ENCODE data around the gene RAB36. TPM values are rescaled to one million over a fixed set of nuclear protein-coding genes. Genes with fewer than 3 reads are reported as not detected.

The RAB36 gene
- total and polyA plus RNA-seq, 9 of the 15 experiments (the other 6 are each of a cell fraction or from before 2014, with no cell fraction given) = 0.04 to 0.50 (median 0.08) TPM; not detected in 3

DNA sequence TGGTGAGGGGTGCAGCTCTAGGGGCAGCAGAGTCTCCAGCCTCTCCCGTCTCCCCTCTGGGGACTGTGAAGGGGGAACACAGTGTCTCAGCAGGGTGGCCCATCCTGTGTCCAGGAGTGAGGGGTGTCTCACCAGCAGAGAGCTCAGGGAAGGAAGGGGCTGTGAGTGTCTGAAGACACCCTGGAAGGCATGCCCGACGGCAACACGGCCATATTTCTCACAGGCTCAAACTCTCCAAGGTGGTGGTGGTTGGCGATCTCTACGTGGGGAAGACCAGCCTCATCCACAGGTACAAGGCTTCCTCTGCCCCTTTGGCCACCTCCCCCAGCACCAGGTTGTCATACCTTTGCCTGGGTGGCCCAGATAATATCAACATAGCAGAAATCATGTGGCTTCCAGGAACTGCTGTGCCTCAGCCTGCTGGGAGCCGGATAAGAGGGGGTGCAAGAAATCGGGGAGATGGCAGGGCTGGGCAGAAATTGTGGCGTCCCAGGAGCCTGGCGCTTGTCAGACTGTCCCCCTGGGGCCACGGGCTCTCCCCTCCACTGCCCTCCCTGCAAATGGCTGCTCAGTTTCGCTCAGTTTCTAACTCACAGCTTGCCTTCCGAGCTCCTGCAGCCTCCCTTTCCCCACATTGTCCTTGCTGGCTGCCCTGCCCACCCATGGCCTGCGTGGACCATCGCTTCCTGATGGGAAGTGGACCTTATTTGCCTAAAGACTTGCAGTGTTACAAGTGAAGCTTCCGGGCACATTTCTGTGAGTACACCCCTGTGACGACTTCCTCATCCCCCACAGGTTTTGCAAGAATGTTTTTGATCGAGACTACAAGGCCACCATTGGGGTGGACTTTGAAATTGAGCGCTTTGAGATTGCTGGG is 7.2 kb downstream of the RAB36 start:
- ChIA-PET POLR2A (interaction anchor here (0.8 to 86.5 kb wide), 7 partner anchors 8 to 129 kb away, joined by 3 to 3476 read pairs (median 15); partner anchors contain the start of genes BCR, RAB36 and RSPH14), CTCF (ENCODE audit: low intra/inter-chr PET ratio) (interaction anchor here (1.1 kb wide), 1 partner anchor 193 kb away, joined by 3 read pairs; no protein-coding TSS in a partner anchor)
- Histone ChIP-seq H3K36me3 (ENCODE audit: control insufficient read depth, insufficient read depth, low read length) (no peaks in the 10 kb centered on the region), H2AFZ (ENCODE audit: low read depth, low read length) (peak overlapping the region; percentile 0; the same call in 1 of the 2 replicates), H3K4me1 (replicated peaks in 1 of 2; ENCODE audit: control insufficient read depth in 2 of 2, insufficient read depth in 2 of 2, low read length in 2 of 2) (peaks cover 4 to 33% of the 10 kb centered on the region in 2 experiments; a peak in 4 of 5 replicates), H3K9me3 (replicated peaks; ENCODE audit: control insufficient read depth, insufficient read depth, low read depth, low read length) (no peaks in the 10 kb centered on the region), H3K9me1 (ENCODE audit: control insufficient read depth, insufficient read depth, low read length) (peaks cover 4% of the 10 kb centered on the region), H3K9ac (ENCODE audit: insufficient read depth in 1 of 2, low read depth in 2 of 2, low read length in 2 of 2) (peak overlapping the region in 1 of 2 experiments; percentile 39; a peak in 2 of 4 replicates), H3K27ac (ENCODE audit: extremely low read depth, low read depth, low read length) (no peak overlapping the region), H3K4me3 (no peak overlapping the region), H3K4me2 (ENCODE audit: insufficient read depth, low read length) (no peak overlapping the region), H4K20me1 (replicated peaks; ENCODE audit: control insufficient read depth, insufficient read depth, low read length) (peaks cover 82% of the 10 kb centered on the region), H3K27me3 (ENCODE audit: control insufficient read depth in 2 of 2, insufficient read depth in 2 of 2, low read length in 2 of 2) (peaks cover 79 to 93% of the 10 kb centered on the region in 2 experiments), H3K79me2 (ENCODE audit: control insufficient read depth, insufficient read depth, low read length) (no peaks in the 10 kb centered on the region)
- BruUV-seq (replicated peaks) = no TSS peak
- 3% methylated on average over 19 of the region's 19 CpGs for WGBS (ENCODE audit: insufficient coverage, low coverage, missing lambda C conversion rate)
- in situ Hi-C loops (cut with MboI) = loop anchor here (25.0 kb wide), 1 partner anchor 435 kb away; the partner anchor contains the start of gene IGLL1
- peak; percentile 2 for ATAC-seq
- TF ChIP-seq HINFP (tag; conservative IDR thresholded peaks at IDR 0.05; ENCODE audit: low read depth) = no peak
- TF ChIP-seq NONO (IDR thresholded peaks at IDR 0.05; ENCODE audit: low read depth in 2 of 2, low read length in 1 of 2) = no peak
- TF ChIP-seq, protein P1, sequence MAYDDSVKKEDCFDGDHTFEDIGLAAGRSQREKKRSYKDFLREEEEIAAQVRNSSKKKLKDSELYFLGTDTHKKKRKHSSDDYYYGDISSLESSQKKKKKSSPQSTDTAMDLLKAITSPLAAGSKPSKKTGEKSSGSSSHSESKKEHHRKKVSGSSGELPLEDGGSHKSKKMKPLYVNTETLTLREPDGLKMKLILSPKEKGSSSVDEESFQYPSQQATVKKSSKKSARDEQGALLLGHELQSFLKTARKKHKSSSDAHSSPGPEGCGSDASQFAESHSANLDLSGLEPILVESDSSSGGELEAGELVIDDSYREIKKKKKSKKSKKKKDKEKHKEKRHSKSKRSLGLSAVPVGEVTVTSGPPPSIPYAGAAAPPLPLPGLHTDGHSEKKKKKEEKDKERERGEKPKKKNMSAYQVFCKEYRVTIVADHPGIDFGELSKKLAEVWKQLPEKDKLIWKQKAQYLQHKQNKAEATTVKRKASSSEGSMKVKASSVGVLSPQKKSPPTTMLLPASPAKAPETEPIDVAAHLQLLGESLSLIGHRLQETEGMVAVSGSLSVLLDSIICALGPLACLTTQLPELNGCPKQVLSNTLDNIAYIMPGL (CRISPR knock-in tag; IDR thresholded peaks at IDR 0.05) = 0 out of 2 replicates have a peak, but pooled peaks have one; percentile 73
- TF ChIP-seq E2F1 (CRISPR knock-in tag; IDR thresholded peaks at IDR 0.05) = peak; percentile 57; the same call in 1 of the 2 replicates
- intact Hi-C loops (cut with micrococcal nuclease) = no loop called here
- peak in 1 of 4 experiments; percentile 62 for DNase-seq (ENCODE audit: extremely low read depth in 1 of 4, low spot score in 3 of 4)
- no peak for FAIRE-seq

Measured in K562 (cell line).